ENCODE measurements around the gene NRG2. TPM values are rescaled to one million over a fixed set of nuclear protein-coding genes. Genes with fewer than 3 reads are reported as not detected.

NRG2 gene
- total RNA-seq, 1 experiment from 2014 or later, result 0.59 TPM

- H3K4me3 Mint-ChIP-seq (ENCODE audit: unreplicated experiment), result no peak overlapping the region
- Histone ChIP-seq H3K4me1 (peaks cover 5% of the 10 kb centered on the region; the same call in 1 of the 2 replicates), H3K36me3 (ENCODE audit: control insufficient read depth, insufficient read depth, low read length) (no peaks in the 10 kb centered on the region), H3K9me3 (peaks cover 3% of the 10 kb centered on the region; the same call in 1 of the 2 replicates), H3K27me3 (replicated peaks; ENCODE audit: control insufficient read depth, insufficient read depth, low read length) (no peaks in the 10 kb centered on the region), H3K4me3 (ENCODE audit: low read depth, low read length) (no peak overlapping the region)
- no peak for DNase-seq
- peaks cover 14% of the 10 kb centered on the region for H3K27me3 Mint-ChIP-seq (ENCODE audit: insufficient read depth, unreplicated experiment)
- POLR2A ChIA-PET, result no interaction called here
- CTCF ChIA-PET, result no interaction called here
- TF ChIP-seq CTCF (IDR thresholded peaks at IDR 0.05; ENCODE audit: insufficient read depth in 1 of 2, low read depth in 1 of 2, low read length in 1 of 2, severe bottlenecking in 1 of 2, unreplicated experiment in 1 of 2), result no peak
- BruUV-seq (replicated peaks), result no TSS peak
- intact Hi-C loops (cut with micrococcal nuclease; ENCODE audit: unreplicated experiment), result no loop called here
- H3K4me1 Mint-ChIP-seq (ENCODE audit: low read depth, unreplicated experiment), result no peaks in the 10 kb centered on the region
- H3K36me3 Mint-ChIP-seq (ENCODE audit: insufficient read depth, unreplicated experiment), result no peaks in the 10 kb centered on the region
- H3K27ac Mint-ChIP-seq (ENCODE audit: unreplicated experiment), result no peak overlapping the region
- H3K9me3 Mint-ChIP-seq (ENCODE audit: unreplicated experiment), result no peaks in the 10 kb centered on the region
These were observed 35.8 kb downstream of the NRG2 start for GRCh38 chr5:140007311-140007710.

- H3K4me1 ChIP-seq, result no peaks in the 10 kb centered on the region
- DNase-seq, result no peak
- Mint-ChIP-seq H3K9me3 (ENCODE audit: unreplicated experiment) (no peaks in the 10 kb centered on the region), H3K4me1 (ENCODE audit: low read depth, unreplicated experiment) (no peaks in the 10 kb centered on the region), H3K27ac (ENCODE audit: unreplicated experiment) (no peak overlapping the region), H3K36me3 (ENCODE audit: insufficient read depth, unreplicated experiment) (no peaks in the 10 kb centered on the region), H3K27me3 (ENCODE audit: insufficient read depth, unreplicated experiment) (peaks cover 16% of the 10 kb centered on the region), H3K4me3 (ENCODE audit: unreplicated experiment) (no peak overlapping the region)
- ChIA-PET CTCF (no interaction called here), POLR2A (no interaction called here)
- H3K36me3 ChIP-seq (ENCODE audit: control insufficient read depth, insufficient read depth, low read length), result no peaks in the 10 kb centered on the region
- intact Hi-C loops (cut with micrococcal nuclease; ENCODE audit: unreplicated experiment), result no loop called here
- no peaks in the 10 kb centered on the region for H3K9me3 ChIP-seq
- no peak overlapping the region for H3K4me3 ChIP-seq (ENCODE audit: low read depth, low read length)
- no TSS peak for BruUV-seq (replicated peaks)
- no peaks in the 10 kb centered on the region for H3K27me3 ChIP-seq (replicated peaks; ENCODE audit: control insufficient read depth, insufficient read depth, low read length)
- TF ChIP-seq CTCF (IDR thresholded peaks at IDR 0.05; ENCODE audit: insufficient read depth in 1 of 2, low read depth in 1 of 2, low read length in 1 of 2, severe bottlenecking in 1 of 2, unreplicated experiment in 1 of 2), result no peak
These were observed 37.9 kb downstream of the NRG2 start for GRCh38 chr5:140005145-140005591.

- intact Hi-C loops (cut with micrococcal nuclease; ENCODE audit: unreplicated experiment), result no loop called here
- BruUV-seq (replicated peaks), result no TSS peak
- H3K4me3 ChIP-seq (ENCODE audit: low read depth, low read length), result no peak overlapping the region
- H3K27ac Mint-ChIP-seq (ENCODE audit: unreplicated experiment), result no peak overlapping the region
- H3K9me3 Mint-ChIP-seq (ENCODE audit: unreplicated experiment), result no peaks in the 10 kb centered on the region
- no peak for TF ChIP-seq CTCF (IDR thresholded peaks at IDR 0.05; ENCODE audit: insufficient read depth in 1 of 2, low read depth in 1 of 2, low read length in 1 of 2, severe bottlenecking in 1 of 2, unreplicated experiment in 1 of 2)
- ChIA-PET CTCF (interaction anchor here (1.2 kb wide), 1 partner anchor 25 kb away, joined by 3 read pairs; no protein-coding TSS in a partner anchor), POLR2A (interaction anchor here (0.6 kb wide), 1 partner anchor 662 kb away, joined by 4 read pairs; no protein-coding TSS in a partner anchor)
- H3K27me3 Mint-ChIP-seq (ENCODE audit: insufficient read depth, unreplicated experiment), result peaks cover 16% of the 10 kb centered on the region
- H3K9me3 ChIP-seq, result no peaks in the 10 kb centered on the region
- no peak overlapping the region for H3K4me3 Mint-ChIP-seq (ENCODE audit: unreplicated experiment)
- no peaks in the 10 kb centered on the region for H3K4me1 Mint-ChIP-seq (ENCODE audit: low read depth, unreplicated experiment)
- H3K36me3 Mint-ChIP-seq (ENCODE audit: insufficient read depth, unreplicated experiment), result no peaks in the 10 kb centered on the region
- DNase-seq, result no peak
- H3K27me3 ChIP-seq (replicated peaks; ENCODE audit: control insufficient read depth, insufficient read depth, low read length), result no peaks in the 10 kb centered on the region
- no peaks in the 10 kb centered on the region for H3K36me3 ChIP-seq (ENCODE audit: control insufficient read depth, insufficient read depth, low read length)
- H3K4me1 ChIP-seq, result no peaks in the 10 kb centered on the region
These were observed 38.9 kb downstream of the NRG2 start for GRCh38 chr5:140004174-140004573.

Data from Caco-2 (cell line).